K562 (cell line): ENCODE data around the gene NFAM1. TPM values are rescaled to one million over a fixed set of nuclear protein-coding genes. Genes with fewer than 3 reads are reported as not detected.

Source experiments
- ATAC-seq: fragments of 200-7000 bp; cut with Tn5 transposase; 3 replicates; pipeline ENCODE4 v1.9.1; 2020; ENCODE audit warnings: moderate library complexity
- BruUV-seq: library from RNA; stranded (reverse); fragments of 400-500 nt; replicated peaks from 2 replicates; lab custom pipeline; 2021; lab: Mats Ljungman, UMichigan
- CTCF ChIA-PET: fragments of 300-600 bp; formaldehyde crosslinking; extraction: SDS; loops from one replicate; lab custom pipeline; 2021; ENCODE audit warnings: low intra/inter-chr PET ratio; lab: Yijun Ruan, JAX
- POLR2A ChIA-PET: fragments of 300-600, 350-650 bp; sonication (Branson Sonifier 250); formaldehyde crosslinking; extraction: SDS; loops from one replicate; lab custom pipeline; 2021; ENCODE audit warnings: antibody characterized with exemption, inconsistent platforms; lab: Yijun Ruan, JAX
- DNase-seq, 4 experiments: peaks; one replicate each; pipeline versions ENCODE4 v3.0.0 to v3.0.0-alpha.2; 2011 to 2018; ENCODE audit warnings: low spot score in 3 of 4, mixed read lengths in 3 of 4; ENCODE audit errors: extremely low read depth in 1 of 4
- FAIRE-seq: peaks from 2 replicates; lab custom pipeline; 2011; peaks lifted over from hg19 to GRCh38; lab: Jason Lieb, UNC
- H2AFZ ChIP-seq: 2 replicates; pipeline ENCODE4 v1.6.0; 2011; ENCODE audit warnings: low read depth, low read length, control low read depth, inconsistent platforms
- H3K27ac ChIP-seq: fragments of 200-600 bp; 3 replicates; pipeline ENCODE4 v1.8.0; 2011; ENCODE audit warnings: low read depth, mild to moderate bottlenecking, control low read depth, inconsistent platforms, low read length, moderate library complexity, mixed read lengths; ENCODE audit errors: extremely low read depth
- H3K27me3 ChIP-seq, 2 experiments: fragments of 300-600 bp in 1 of 2; 2 replicates in 1 of 2; 3 replicates in 1 of 2; pipeline versions ENCODE4 v1.6.0 to v1.8.0; 2011; ENCODE audit warnings: inconsistent platforms in 2 of 2, low read length in 2 of 2, mild to moderate bottlenecking in 1 of 2, mixed read lengths in 1 of 2, moderate library complexity in 1 of 2; ENCODE audit not compliant: control insufficient read depth in 2 of 2, insufficient read depth in 2 of 2
- H3K36me3 ChIP-seq: fragments of 300-600 bp; 3 replicates; pipeline ENCODE4 v1.8.0; 2011; ENCODE audit warnings: mild to moderate bottlenecking, low read length, inconsistent platforms; ENCODE audit not compliant: control insufficient read depth, insufficient read depth
- H3K4me1 ChIP-seq, 2 experiments: fragments of 200-600 bp in 1 of 2; replicated peaks in 1 of 2; 2 replicates in 1 of 2; 3 replicates in 1 of 2; pipeline versions ENCODE4 v1.5.1 to v1.8.0; 2011; ENCODE audit warnings: inconsistent platforms in 2 of 2, low read length in 2 of 2, mild to moderate bottlenecking in 1 of 2, mixed read lengths in 1 of 2, moderate library complexity in 1 of 2; ENCODE audit not compliant: control insufficient read depth in 2 of 2, insufficient read depth in 2 of 2
- H3K4me2 ChIP-seq: 2 replicates; pipeline ENCODE4 v1.6.1; 2011; ENCODE audit warnings: low read length, control low read depth, inconsistent platforms, mixed read lengths; ENCODE audit not compliant: insufficient read depth
- H3K4me3 ChIP-seq: fragments of 200-600 bp; sonication (generic), shearing (Covaris generic); 2 replicates; pipeline ENCODE4 v1.5.1; 2016; ENCODE audit warnings: control low read depth, inconsistent platforms
- H3K79me2 ChIP-seq: fragments of 200-600 bp; 3 replicates; pipeline ENCODE4 v1.8.0; 2011; ENCODE audit warnings: low read length, inconsistent platforms; ENCODE audit not compliant: control insufficient read depth, insufficient read depth
- H3K9ac ChIP-seq, 2 experiments: 2 replicates each; pipeline versions ENCODE4 v1.6.0 to v1.6.1; 2011; ENCODE audit warnings: low read depth in 2 of 2, low read length in 2 of 2, control low read depth in 1 of 2, inconsistent platforms in 1 of 2, mild to moderate bottlenecking in 1 of 2, mixed read lengths in 1 of 2; ENCODE audit not compliant: insufficient read depth in 1 of 2
- H3K9me1 ChIP-seq: one replicate; pipeline ENCODE4 v1.6.0; 2011; ENCODE audit warnings: inconsistent platforms, mild to moderate bottlenecking, low read length, moderate library complexity; ENCODE audit not compliant: control insufficient read depth, insufficient read depth
- H3K9me3 ChIP-seq: replicated peaks from 2 replicates; pipeline ENCODE4 v1.5.1; 2011; ENCODE audit warnings: low read depth, low read length, inconsistent platforms; ENCODE audit not compliant: control insufficient read depth, insufficient read depth
- H4K20me1 ChIP-seq: replicated peaks from 2 replicates; pipeline ENCODE4 v1.6.1; 2011; ENCODE audit warnings: low read length, inconsistent platforms, mixed read lengths; ENCODE audit not compliant: control insufficient read depth, insufficient read depth
- E2F4 ChIP-seq: sonication (generic); formaldehyde crosslinking; IDR thresholded peaks from 2 replicates; pipeline ENCODE4 v1.8.0; 2022; ENCODE audit warnings: mild to moderate bottlenecking, low read depth, missing genetic modification reagents
- FOSL1 ChIP-seq: fragments of 200-800 bp; sonication (Bioruptor generic); conservative IDR thresholded peaks from 2 replicates; pipeline ENCODE4 v1.6.1; 2016; ENCODE audit warnings: missing genetic modification characterization, missing compliant biosample characterization
- GTF2F1 ChIP-seq: IDR thresholded peaks from 2 replicates; pipeline ENCODE4 v1.6.1; 2011; ENCODE audit warnings: low read depth, low read length, improper control_type of control experiment
- MEF2A ChIP-seq: IDR thresholded peaks from 2 replicates; pipeline ENCODE4 v1.6.1; 2011; ENCODE audit warnings: low read depth, mild to moderate bottlenecking, low read length, moderate library complexity; ENCODE audit not compliant: control insufficient read depth
- MEF2D ChIP-seq: conservative IDR thresholded peaks from 2 replicates; pipeline ENCODE4 v1.6.1; 2016; ENCODE audit warnings: low read depth, missing genetic modification characterization, missing compliant biosample characterization
- MXD1 ChIP-seq: fragments of 250-450 bp; sonication (Bioruptor Pico); IDR thresholded peaks from 2 replicates; pipeline ENCODE4 v1.8.0; 2021; ENCODE audit warnings: borderline replicate concordance, mild to moderate bottlenecking, moderate library complexity; ENCODE audit not compliant: poor library complexity, severe bottlenecking
- PHTF2 ChIP-seq: fragments of 250-450 bp; sonication (Bioruptor Pico); IDR thresholded peaks from 2 replicates; pipeline ENCODE4 v1.5.0; 2021; ENCODE audit warnings: mild to moderate bottlenecking
- SFPQ ChIP-seq: fragments of 200-400 bp; formaldehyde crosslinking; IDR thresholded peaks from 2 replicates; pipeline ENCODE4 v1.6.1; 2017; ENCODE audit warnings: mild to moderate bottlenecking, low read depth, low read length, moderate library complexity
- SMARCC2 ChIP-seq: fragments of 450-650 bp; IDR thresholded peaks from 2 replicates; pipeline ENCODE4 v1.6.1; 2017; ENCODE audit warnings: antibody characterized with exemption, moderate library complexity, mild to moderate bottlenecking, low read depth
- SP2 ChIP-seq: IDR thresholded peaks from 2 replicates; pipeline ENCODE4 v1.6.1; 2011; ENCODE audit warnings: mild to moderate bottlenecking, low read depth, low read length, moderate library complexity; ENCODE audit not compliant: poor library complexity, severe bottlenecking; ENCODE audit errors: extremely low read depth
- SRF ChIP-seq, 2 experiments: fragments of 250-450, 450-650 bp in 1 of 2; sonication (Bioruptor Pico) in 1 of 2; sonication (generic) in 1 of 2; formaldehyde crosslinking; IDR thresholded peaks; 2 replicates each; pipeline versions ENCODE4 v1.5.0 to v1.5.1; 2020 to 2022; ENCODE audit warnings: mild to moderate bottlenecking in 1 of 2, missing genetic modification reagents in 1 of 2
- WGBS: fragments of 100-300 bp; shearing (Covaris generic); methylation state at CpG from one replicate; pipeline ENCODE4 v1.1.6; 2016; ENCODE audit warnings: low coverage, mixed read lengths; ENCODE audit not compliant: insufficient coverage; ENCODE audit errors: missing lambda C conversion rate; 5-methylcytosine and 5-hydroxymethylcytosine counted together
- in situ Hi-C: fragments of 300-500 bp; cut with MboI; formaldehyde crosslinking; loops from 4 replicates; pipeline ENCODE4 v1.15.0; 2018; ENCODE audit warnings: inconsistent platforms, mixed read lengths
- intact Hi-C: fragments of 100-400 bp; cut with micrococcal nuclease; formaldehyde crosslinking; loops from 2 replicates; pipeline ENCODE4 v1.14.2; 2022
- polyA plus RNA-seq, 8 experiments: library from polyadenylated mRNA; depleted of rRNA in 4 of 8; stranded (reverse) in 5 of 8; unstranded in 3 of 8; fragments of >200 nt; fragmentation: Nextera tagmentation in 2 of 8; fragmentation: Illumina TruSeq in 1 of 8; extraction: Ambion mirVana in 2 of 8; extraction: Trizol in 1 of 8; gene quantifications; 2 replicates each; pipeline versions ENCODE4 v1.2.1 to v1.2.3, GENCODE V29; 2011 to 2014; ENCODE audit warnings: inconsistent platforms in 1 of 8, missing spikeins in 1 of 8
- total RNA-seq, 7 experiments: library from RNA; depleted of rRNA in 6 of 7; stranded (reverse); fragments of >200 nt in 6 of 7; fragmentation: Illumina TruSeq in 2 of 7; extraction: Trizol in 2 of 7; gene quantifications; 2 replicates each; pipeline versions ENCODE4 v1.2.1 to v1.2.3, GENCODE V29; 2011 to 2021; ENCODE audit warnings: low replicate concordance in 1 of 7

NFAM1 gene
- total and polyA plus RNA-seq, 9 of the 15 experiments (the other 6 are each of a cell fraction or from before 2014, with no cell fraction given), result 0.01 to 0.18 (median 0.03) TPM; not detected in 5

DNA sequence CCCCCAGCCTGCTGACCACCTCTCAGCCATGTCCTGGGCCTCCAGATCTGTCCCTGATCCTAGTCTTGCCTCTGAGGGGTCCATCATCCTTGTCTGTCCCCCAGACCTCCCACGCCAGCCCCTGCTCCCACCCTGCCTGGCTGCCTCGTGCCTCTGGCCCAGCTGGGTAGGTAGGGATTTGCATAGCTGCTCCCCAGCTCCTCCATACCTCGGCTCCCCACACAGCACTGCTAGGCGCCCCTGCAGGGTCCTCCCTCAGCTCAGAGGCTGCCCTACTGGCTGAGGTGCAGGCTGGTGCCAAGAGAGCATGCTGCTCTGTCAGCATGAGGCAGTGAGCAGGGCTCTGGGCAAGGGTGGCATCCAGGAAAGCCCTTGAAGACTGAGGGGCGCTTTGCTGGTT lies 47.7 kb downstream of the NFAM1 start:
- Histone ChIP-seq H3K27me3 (peaks cover 0 to 4% of the 10 kb centered on the region in 2 experiments; a peak in 1 of 5 replicates), H2AFZ (no peak overlapping the region), H3K4me1 (peaks cover 0 to 9% of the 10 kb centered on the region in 2 experiments; a peak in 2 of 5 replicates), H4K20me1 (no peaks in the 10 kb centered on the region)
- no peak for DNase-seq
- TF ChIP-seq MEF2D (no peak), GTF2F1 (no peak), PHTF2 (CRISPR knock-in tag) (no peak)
- TF ChIP-seq, all 486 proteins: peak for 0
- no TSS peak for BruUV-seq
- Histone ChIP-seq H3K9me3 (no peaks in the 10 kb centered on the region), H3K27ac (no peak overlapping the region), H3K4me3 (no peak overlapping the region), H3K4me2 (no peak overlapping the region), H3K9me1 (no peaks in the 10 kb centered on the region), H3K36me3 (no peaks in the 10 kb centered on the region), H3K9ac (no peak overlapping the region), H3K79me2 (no peaks in the 10 kb centered on the region)
- no peak for ATAC-seq
- WGBS, result 7% methylated on average over 5 of the region's 5 CpGs
- in situ Hi-C loops, result no loop called here
- POLR2A ChIA-PET, result interaction anchor here (0.6 kb wide), 1 partner anchor 21 kb away, joined by 3 read pairs; no protein-coding TSS in a partner anchor
- no peak for FAIRE-seq
- CTCF ChIA-PET, result no interaction called here
- intact Hi-C loops, result no loop called here

GRCh38 chr22:42383851-42384417 lies 48.3 kb downstream of the NFAM1 start:
- no peak overlapping the region for H3K4me2 ChIP-seq
- H3K9ac ChIP-seq, result no peak overlapping the region
- H3K27ac ChIP-seq, result no peak overlapping the region
- in situ Hi-C loops (no loop called here), intact Hi-C loops (no loop called here)
- no peak overlapping the region for H2AFZ ChIP-seq
- no peaks in the 10 kb centered on the region for H3K79me2 ChIP-seq
- H3K9me3 ChIP-seq, result no peaks in the 10 kb centered on the region
- BruUV-seq, result no TSS peak
- WGBS, result 17% methylated on average over 7 of the region's 7 CpGs
- no peaks in the 10 kb centered on the region for H4K20me1 ChIP-seq
- ChIA-PET CTCF (no interaction called here), POLR2A (interaction anchor here (0.6 kb wide), 1 partner anchor 22 kb away, joined by 3 read pairs; no protein-coding TSS in a partner anchor)
- no peak for ATAC-seq
- H3K4me3 ChIP-seq, result no peak overlapping the region
- H3K9me1 ChIP-seq, result no peaks in the 10 kb centered on the region
- no peaks in the 10 kb centered on the region for H3K36me3 ChIP-seq
- no peak for DNase-seq
- FAIRE-seq, result no peak
- H3K27me3 ChIP-seq, result peaks cover 0 to 1% of the 10 kb centered on the region in 2 experiments; a peak in 1 of 5 replicates
- H3K4me1 ChIP-seq, result peaks cover 0 to 6% of the 10 kb centered on the region in 2 experiments; a peak in 2 of 5 replicates
- TF ChIP-seq SFPQ (no peak), MEF2A (no peak), MXD1 (no peak), SRF (CRISPR knock-in tag; IDR thresholded peaks at IDR 0.05) (no peak), E2F4 (CRISPR knock-in tag) (no peak), SP2 (no peak), FOSL1 (tag) (no peak), SMARCC2 (no peak)
